Upper lobe of left lung (tissue), 4 donors: ENCODE data around the gene IFNL4.

Source experiments
- CTCF ChIP-seq, 6 experiments: fragments of 450-650 bp in 4 of 6; fragments of 200-600 bp in 2 of 6; sonication (generic) in 2 of 6; IDR thresholded peaks; one replicate each; pipeline ENCODE4 v1.5.1; 2016 to 2019; ENCODE audit warnings: antibody characterized with exemption in 6 of 6
- POLR2A ChIP-seq, 4 donors: fragments of 450-650 bp; IDR thresholded peaks; one replicate each; pipeline ENCODE4 v1.5.1; 2016 to 2017; ENCODE audit warnings: antibody characterized with exemption in 4 of 4, mild to moderate bottlenecking in 2 of 4
- POLR2AphosphoS5 ChIP-seq, 2 donors: sonication (generic); formaldehyde crosslinking; IDR thresholded peaks; one replicate each; pipeline ENCODE4 v1.5.1; 2017; ENCODE audit warnings: antibody characterized with exemption in 2 of 2

DNA sequence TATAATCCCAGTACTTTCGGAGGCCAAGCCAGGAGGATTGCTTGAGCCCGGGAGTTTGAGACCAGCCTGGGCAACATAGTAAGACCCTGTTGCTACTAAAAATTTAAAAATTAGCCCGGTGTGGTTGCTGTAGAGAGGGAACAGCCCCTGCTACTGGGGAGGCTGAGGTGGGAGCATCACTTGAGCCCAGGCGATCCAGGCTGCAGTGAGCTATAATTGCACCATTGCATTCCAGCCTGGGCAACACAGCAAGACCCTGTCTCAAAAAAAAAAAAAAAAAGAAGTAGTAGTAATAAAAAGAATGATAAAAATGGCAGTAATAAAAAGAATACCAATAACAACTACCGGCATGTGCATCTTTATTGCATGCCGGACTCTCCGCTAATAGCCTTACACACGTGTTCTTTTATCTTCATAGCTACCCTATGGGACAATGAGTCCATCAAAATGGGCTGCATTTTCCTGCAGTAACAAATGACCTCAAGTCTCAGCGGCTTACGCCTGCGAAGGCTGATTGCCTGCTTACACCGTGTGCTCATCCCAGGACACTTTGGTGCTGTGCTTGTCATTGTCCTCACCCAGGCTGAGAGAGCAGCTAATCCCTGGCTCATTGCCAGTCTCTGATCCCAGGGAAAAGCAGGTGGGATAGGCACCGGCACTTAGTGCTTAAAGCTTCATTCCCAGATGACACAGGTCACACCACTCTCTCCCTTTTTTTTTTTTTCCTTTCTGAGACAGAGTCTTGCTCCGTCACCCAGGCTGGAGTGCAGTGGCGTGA, 30.2 kb downstream of the IFNL4 start:
- TF ChIP-seq CTCF (IDR thresholded peaks at IDR 0.05): no peak
- no peak for TF ChIP-seq POLR2AphosphoS5 (IDR thresholded peaks at IDR 0.05)
- no peak for TF ChIP-seq POLR2A (IDR thresholded peaks at IDR 0.05)
